ENCODE data around the gene ERBB4.
A peak's percentile ranks its signal among the peaks of the same experiment; 100 is the strongest.
"Not testable (repeated sequence)": the region's sequence is repeated elsewhere in the genome, so short reads cannot be mapped to it uniquely, and the experiment has no call there.

Gene ERBB4

GRCh38 chr2:211620986-211621385 is 917.6 kb downstream of the ERBB4 start:
- H3K4me3 ChIP-seq (replicated peaks in 1 of 2; ENCODE audit: low read depth in 2 of 2, low read length in 2 of 2) = no peak overlapping the region
- no peak for DNase-seq (ENCODE audit: low read depth in 2 of 2)
- TF ChIP-seq CTCF (IDR thresholded peaks at IDR 0.05; ENCODE audit: low read depth, low read length) = no peak

- no peak for DNase-seq (ENCODE audit: low read depth in 2 of 2)
- no peak overlapping the region for H3K4me3 ChIP-seq (replicated peaks in 1 of 2; ENCODE audit: low read depth in 2 of 2, low read length in 2 of 2)
- no peak for TF ChIP-seq CTCF (IDR thresholded peaks at IDR 0.05; ENCODE audit: low read depth, low read length)
Measured at GRCh38 chr2:211617803-211618202, 920.8 kb downstream of the ERBB4 start.

- DNase-seq (ENCODE audit: low read depth in 2 of 2) = no peak
- no peak for TF ChIP-seq CTCF (IDR thresholded peaks at IDR 0.05; ENCODE audit: low read depth, low read length)
- no peak overlapping the region for H3K4me3 ChIP-seq (replicated peaks in 1 of 2; ENCODE audit: low read depth in 2 of 2, low read length in 2 of 2)
Measured at GRCh38 chr2:211611621-211612020, 927.0 kb downstream of the ERBB4 start.

GRCh38 chr2:211611061-211611518 is 927.5 kb downstream of the ERBB4 start:
- TF ChIP-seq CTCF (IDR thresholded peaks at IDR 0.05; ENCODE audit: low read depth, low read length) = no peak
- H3K4me3 ChIP-seq (replicated peaks in 1 of 2; ENCODE audit: low read depth in 2 of 2, low read length in 2 of 2) = no peak overlapping the region
- no peak for DNase-seq (ENCODE audit: low read depth in 2 of 2)

- DNase-seq (ENCODE audit: low read depth in 2 of 2) = no peak
- no peak for TF ChIP-seq CTCF (IDR thresholded peaks at IDR 0.05; ENCODE audit: low read depth, low read length)
- no peak overlapping the region for H3K4me3 ChIP-seq (replicated peaks in 1 of 2; ENCODE audit: low read depth in 2 of 2, low read length in 2 of 2)
Measured at GRCh38 chr2:211609127-211609526, 929.5 kb downstream of the ERBB4 start.

GRCh38 chr2:211599146-211599545 is 939.5 kb downstream of the ERBB4 start:
- no peak for DNase-seq (ENCODE audit: low read depth in 2 of 2)
- no peak overlapping the region for H3K4me3 ChIP-seq (replicated peaks in 1 of 2; ENCODE audit: low read depth in 2 of 2, low read length in 2 of 2)
- no peak for TF ChIP-seq CTCF (IDR thresholded peaks at IDR 0.05; ENCODE audit: low read depth, low read length)

- peak in 1 of 2 donors; percentile 9 for DNase-seq (ENCODE audit: low read depth in 2 of 2)
- TF ChIP-seq CTCF (IDR thresholded peaks at IDR 0.05; ENCODE audit: low read depth, low read length) = no peak
- no peak overlapping the region for H3K4me3 ChIP-seq (replicated peaks in 1 of 2; ENCODE audit: low read depth in 2 of 2, low read length in 2 of 2)
Measured at GRCh38 chr2:211598238-211598637, 940.4 kb downstream of the ERBB4 start.

- not testable (repeated sequence) for H3K4me3 ChIP-seq (replicated peaks in 1 of 2; ENCODE audit: low read depth in 2 of 2, low read length in 2 of 2); DNase-seq (ENCODE audit: low read depth in 2 of 2)
Measured at GRCh38 chr2:211592006-211592405, 946.6 kb downstream of the ERBB4 start.

Measured in cardiac fibroblast (primary cell).